ENCODE data around the gene TICAM1. TPM values are rescaled to one million over a fixed set of nuclear protein-coding genes. Genes with fewer than 3 reads are reported as not detected.
A peak's percentile ranks its signal among the peaks of the same experiment; 100 is the strongest.

The TICAM1 gene
- total and polyA plus RNA-seq, 2 of the 13 experiments (the other 11 are each of a cell fraction or from before 2014, with no cell fraction given) = 0.33 to 0.95 TPM

GRCh38 chr19:4851551-4852290, 20.2 kb upstream of the TICAM1 start (continued):
- TF ChIP-seq ZFAT (CRISPR knock-in tag; conservative IDR thresholded peaks at IDR 0.05) = no peak
- no peak for TF ChIP-seq SP2 (CRISPR knock-in tag; IDR thresholded peaks at IDR 0.05)
- TF ChIP-seq ZNF556 (CRISPR knock-in tag; IDR thresholded peaks at IDR 0.05; ENCODE audit: borderline replicate concordance) = no peak
- no peak for TF ChIP-seq FUBP1 (CRISPR knock-in tag; IDR thresholded peaks at IDR 0.05; ENCODE audit: borderline replicate concordance)
- no peak for TF ChIP-seq ZNF136 (CRISPR knock-in tag; IDR thresholded peaks at IDR 0.05; ENCODE audit: low read depth)
- no peak for TF ChIP-seq RNF219 (CRISPR knock-in tag; IDR thresholded peaks at IDR 0.05)
- peak; percentile 84 for TF ChIP-seq ZMYM3 (CRISPR knock-in tag; IDR thresholded peaks at IDR 0.05)
- TF ChIP-seq ZNF770 (CRISPR knock-in tag; IDR thresholded peaks at IDR 0.05) = peak; percentile 48; the same call in 1 of the 2 replicates
- TF ChIP-seq ARHGAP35 (CRISPR knock-in tag; IDR thresholded peaks at IDR 0.05; ENCODE audit: borderline replicate concordance) = no peak
- TF ChIP-seq ZHX2 (IDR thresholded peaks at IDR 0.05; ENCODE audit: low read depth) = no peak
- TF ChIP-seq ZHX2 (CRISPR knock-in tag; IDR thresholded peaks at IDR 0.05; ENCODE audit: borderline replicate concordance) = no peak
- no peak for TF ChIP-seq SRSF1 (optimal IDR thresholded peaks at IDR 0.05; ENCODE audit: low read depth, low read length)
- no peak for TF ChIP-seq ZNF841 (CRISPR knock-in tag; IDR thresholded peaks at IDR 0.05; ENCODE audit: borderline replicate concordance)
- no peak for TF ChIP-seq SIX4 (CRISPR knock-in tag; IDR thresholded peaks at IDR 0.05)
- TF ChIP-seq ZNF570 (CRISPR knock-in tag; IDR thresholded peaks at IDR 0.05; ENCODE audit: borderline replicate concordance) = no peak

All from HepG2 (cell line).